HEK293 (cell line): ENCODE measurements around the gene PRSS3.
"Not testable (repeated sequence)": the region's sequence is repeated elsewhere in the genome, so short reads cannot be mapped to it uniquely, and the experiment has no call there.

Experiments
- CTCF ChIA-PET: fragments of 350-600 bp; formaldehyde crosslinking; extraction: SDS; loops from one replicate; lab custom pipeline; 2021; ENCODE audit warnings: antibody characterized with exemption; lab: Yijun Ruan, JAX
- POLR2A ChIA-PET: fragments of 300-600 bp; formaldehyde crosslinking; extraction: SDS; loops from one replicate; lab custom pipeline; 2020; ENCODE audit warnings: antibody characterized with exemption, inconsistent platforms; lab: Yijun Ruan, JAX
- H3K27ac ChIP-seq: fragments of 200-500 bp; sonication (Bioruptor generic); 2 replicates; pipeline ENCODE4 v1.5.1; 2014; ENCODE audit warnings: low read depth, low read length, control low read depth, inconsistent platforms; ENCODE audit errors: extremely low read depth
- H3K36me3 ChIP-seq, 2 experiments: fragments of 200-500 bp in 1 of 2; sonication (Bioruptor generic) in 1 of 2; 1 replicate in 1 of 2; 2 replicates in 1 of 2; pipeline ENCODE4 v1.5.1; 2014 to 2017; ENCODE audit warnings: inconsistent platforms in 2 of 2, low read length in 2 of 2; ENCODE audit not compliant: control insufficient read depth in 2 of 2, insufficient read depth in 1 of 2
- H3K4me1 ChIP-seq: fragments of 200-500 bp; sonication (Bioruptor generic); 2 replicates; pipeline ENCODE4 v1.5.1; 2014; ENCODE audit warnings: mild to moderate bottlenecking, low read length, inconsistent platforms; ENCODE audit not compliant: control insufficient read depth, insufficient read depth
- H3K4me3 ChIP-seq: 2 replicates; pipeline ENCODE4 v1.5.1; 2011; ENCODE audit warnings: low read depth, mild to moderate bottlenecking, control low read depth, low read length, moderate library complexity
- H3K9me3 ChIP-seq: fragments of 200-500 bp; sonication (Bioruptor generic); 2 replicates; pipeline ENCODE4 v1.5.1; 2014; ENCODE audit warnings: low read depth, low read length, inconsistent platforms; ENCODE audit not compliant: control insufficient read depth, insufficient read depth
- EGR2 ChIP-seq: fragments of 450-650 bp; formaldehyde crosslinking; IDR thresholded peaks from 2 replicates; pipeline ENCODE4 v1.5.1; 2016; ENCODE audit warnings: low read depth, missing biosample characterization, missing genetic modification characterization
- MEIS1 ChIP-seq: sonication (generic); formaldehyde crosslinking; IDR thresholded peaks from 2 replicates; pipeline ENCODE4 v1.8.1; 2022; ENCODE audit warnings: missing genetic modification reagents, mild to moderate bottlenecking, borderline replicate concordance
- MYNN ChIP-seq: fragments of 450-650 bp; formaldehyde crosslinking; IDR thresholded peaks from 2 replicates; pipeline ENCODE4 v1.5.1; 2016; ENCODE audit warnings: missing biosample characterization, missing genetic modification characterization, borderline replicate concordance
- SALL2 ChIP-seq: fragments of 450-650 bp; formaldehyde crosslinking; IDR thresholded peaks from 2 replicates; pipeline ENCODE4 v1.5.0; 2017; ENCODE audit warnings: missing biosample characterization, mild to moderate bottlenecking, missing genetic modification characterization, borderline replicate concordance
- ZNF544 ChIP-seq: fragments of 450-650 bp; formaldehyde crosslinking; IDR thresholded peaks from 2 replicates; pipeline ENCODE4 v1.5.0; 2017; ENCODE audit warnings: missing biosample characterization, missing genetic modification characterization
- ZNF677 ChIP-seq: fragments of 450-650 bp; IDR thresholded peaks from 2 replicates; pipeline ENCODE4 v1.5.0; 2018; ENCODE audit warnings: missing biosample characterization, mild to moderate bottlenecking, missing genetic modification characterization, moderate library complexity
- ZSCAN16 ChIP-seq: fragments of 450-650 bp; formaldehyde crosslinking; IDR thresholded peaks from 2 replicates; pipeline ENCODE4 v1.5.1; 2016; ENCODE audit warnings: missing biosample characterization, missing genetic modification characterization
- TF ChIP-seq, protein P1 (sequence below): fragments of 450-650 bp; formaldehyde crosslinking; IDR thresholded peaks from 2 replicates; pipeline ENCODE4 v1.5.1; 2016; ENCODE audit warnings: missing biosample characterization, missing genetic modification characterization
- TF ChIP-seq, protein P2 (sequence below): fragments of 450-650 bp; formaldehyde crosslinking; IDR thresholded peaks from 2 replicates; pipeline ENCODE4 v1.5.1; 2016; ENCODE audit warnings: missing biosample characterization, missing genetic modification characterization
- TF ChIP-seq, protein P3 (sequence below): fragments of 450-650 bp; formaldehyde crosslinking; IDR thresholded peaks from 2 replicates; pipeline ENCODE4 v1.5.1; 2016; ENCODE audit warnings: missing biosample characterization, missing genetic modification characterization
- TF ChIP-seq, protein P4 (sequence below): fragments of 450-650 bp; formaldehyde crosslinking; IDR thresholded peaks from 2 replicates; pipeline ENCODE4 v1.5.1; 2016; ENCODE audit warnings: missing biosample characterization, missing genetic modification characterization

PRSS3 gene

DNA sequence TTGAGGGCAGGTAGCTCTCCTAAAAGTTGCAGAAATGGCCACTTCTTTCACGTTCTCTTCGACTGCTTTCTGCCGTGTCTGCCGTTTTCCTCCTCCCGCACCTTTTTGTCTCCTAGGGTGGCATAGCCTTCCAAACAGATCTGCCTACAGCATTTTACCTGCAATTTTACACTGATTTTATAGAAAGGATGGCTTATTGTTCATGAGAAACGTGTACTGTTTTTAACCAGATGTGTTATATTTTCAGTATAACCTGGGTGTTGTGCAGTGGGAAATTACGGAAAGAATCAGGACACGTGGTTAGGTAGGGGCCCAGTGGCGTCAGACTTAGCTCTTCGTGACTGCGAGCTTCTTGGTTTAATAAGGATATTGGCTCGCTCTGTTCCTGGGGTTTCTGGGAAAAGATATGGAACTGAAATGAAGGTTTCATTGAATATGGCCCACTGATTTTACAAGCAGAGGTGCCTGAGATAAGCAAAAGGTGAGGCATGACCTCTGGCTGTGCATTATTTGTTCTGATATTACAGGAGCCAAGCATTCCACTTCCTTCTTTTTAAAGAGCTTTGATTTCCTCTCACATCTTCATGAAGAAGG, 43.7 kb upstream of the PRSS3 start (continued):
- TF ChIP-seq, protein P1, sequence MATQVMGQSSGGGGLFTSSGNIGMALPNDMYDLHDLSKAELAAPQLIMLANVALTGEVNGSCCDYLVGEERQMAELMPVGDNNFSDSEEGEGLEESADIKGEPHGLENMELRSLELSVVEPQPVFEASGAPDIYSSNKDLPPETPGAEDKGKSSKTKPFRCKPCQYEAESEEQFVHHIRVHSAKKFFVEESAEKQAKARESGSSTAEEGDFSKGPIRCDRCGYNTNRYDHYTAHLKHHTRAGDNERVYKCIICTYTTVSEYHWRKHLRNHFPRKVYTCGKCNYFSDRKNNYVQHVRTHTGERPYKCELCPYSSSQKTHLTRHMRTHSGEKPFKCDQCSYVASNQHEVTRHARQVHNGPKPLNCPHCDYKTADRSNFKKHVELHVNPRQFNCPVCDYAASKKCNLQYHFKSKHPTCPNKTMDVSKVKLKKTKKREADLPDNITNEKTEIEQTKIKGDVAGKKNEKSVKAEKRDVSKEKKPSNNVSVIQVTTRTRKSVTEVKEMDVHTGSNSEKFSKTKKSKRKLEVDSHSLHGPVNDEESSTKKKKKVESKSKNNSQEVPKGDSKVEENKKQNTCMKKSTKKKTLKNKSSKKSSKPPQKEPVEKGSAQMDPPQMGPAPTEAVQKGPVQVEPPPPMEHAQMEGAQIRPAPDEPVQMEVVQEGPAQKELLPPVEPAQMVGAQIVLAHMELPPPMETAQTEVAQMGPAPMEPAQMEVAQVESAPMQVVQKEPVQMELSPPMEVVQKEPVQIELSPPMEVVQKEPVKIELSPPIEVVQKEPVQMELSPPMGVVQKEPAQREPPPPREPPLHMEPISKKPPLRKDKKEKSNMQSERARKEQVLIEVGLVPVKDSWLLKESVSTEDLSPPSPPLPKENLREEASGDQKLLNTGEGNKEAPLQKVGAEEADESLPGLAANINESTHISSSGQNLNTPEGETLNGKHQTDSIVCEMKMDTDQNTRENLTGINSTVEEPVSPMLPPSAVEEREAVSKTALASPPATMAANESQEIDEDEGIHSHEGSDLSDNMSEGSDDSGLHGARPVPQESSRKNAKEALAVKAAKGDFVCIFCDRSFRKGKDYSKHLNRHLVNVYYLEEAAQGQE: no peak
- TF ChIP-seq, protein P2, sequence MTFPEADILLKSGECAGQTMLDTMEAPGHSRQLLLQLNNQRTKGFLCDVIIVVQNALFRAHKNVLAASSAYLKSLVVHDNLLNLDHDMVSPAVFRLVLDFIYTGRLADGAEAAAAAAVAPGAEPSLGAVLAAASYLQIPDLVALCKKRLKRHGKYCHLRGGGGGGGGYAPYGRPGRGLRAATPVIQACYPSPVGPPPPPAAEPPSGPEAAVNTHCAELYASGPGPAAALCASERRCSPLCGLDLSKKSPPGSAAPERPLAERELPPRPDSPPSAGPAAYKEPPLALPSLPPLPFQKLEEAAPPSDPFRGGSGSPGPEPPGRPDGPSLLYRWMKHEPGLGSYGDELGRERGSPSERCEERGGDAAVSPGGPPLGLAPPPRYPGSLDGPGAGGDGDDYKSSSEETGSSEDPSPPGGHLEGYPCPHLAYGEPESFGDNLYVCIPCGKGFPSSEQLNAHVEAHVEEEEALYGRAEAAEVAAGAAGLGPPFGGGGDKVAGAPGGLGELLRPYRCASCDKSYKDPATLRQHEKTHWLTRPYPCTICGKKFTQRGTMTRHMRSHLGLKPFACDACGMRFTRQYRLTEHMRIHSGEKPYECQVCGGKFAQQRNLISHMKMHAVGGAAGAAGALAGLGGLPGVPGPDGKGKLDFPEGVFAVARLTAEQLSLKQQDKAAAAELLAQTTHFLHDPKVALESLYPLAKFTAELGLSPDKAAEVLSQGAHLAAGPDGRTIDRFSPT (tag by site-specific recombination): no peak
- TF ChIP-seq EGR2 (tag by site-specific recombination): no peak
- TF ChIP-seq, protein P3, sequence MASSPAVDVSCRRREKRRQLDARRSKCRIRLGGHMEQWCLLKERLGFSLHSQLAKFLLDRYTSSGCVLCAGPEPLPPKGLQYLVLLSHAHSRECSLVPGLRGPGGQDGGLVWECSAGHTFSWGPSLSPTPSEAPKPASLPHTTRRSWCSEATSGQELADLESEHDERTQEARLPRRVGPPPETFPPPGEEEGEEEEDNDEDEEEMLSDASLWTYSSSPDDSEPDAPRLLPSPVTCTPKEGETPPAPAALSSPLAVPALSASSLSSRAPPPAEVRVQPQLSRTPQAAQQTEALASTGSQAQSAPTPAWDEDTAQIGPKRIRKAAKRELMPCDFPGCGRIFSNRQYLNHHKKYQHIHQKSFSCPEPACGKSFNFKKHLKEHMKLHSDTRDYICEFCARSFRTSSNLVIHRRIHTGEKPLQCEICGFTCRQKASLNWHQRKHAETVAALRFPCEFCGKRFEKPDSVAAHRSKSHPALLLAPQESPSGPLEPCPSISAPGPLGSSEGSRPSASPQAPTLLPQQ (tag by site-specific recombination): no peak
- no peak for TF ChIP-seq MYNN (tag by site-specific recombination)
- TF ChIP-seq ZNF677: no peak
- TF ChIP-seq ZNF544 (tag by site-specific recombination): no peak
- TF ChIP-seq, all 188 proteins: peak for 0

DNA sequence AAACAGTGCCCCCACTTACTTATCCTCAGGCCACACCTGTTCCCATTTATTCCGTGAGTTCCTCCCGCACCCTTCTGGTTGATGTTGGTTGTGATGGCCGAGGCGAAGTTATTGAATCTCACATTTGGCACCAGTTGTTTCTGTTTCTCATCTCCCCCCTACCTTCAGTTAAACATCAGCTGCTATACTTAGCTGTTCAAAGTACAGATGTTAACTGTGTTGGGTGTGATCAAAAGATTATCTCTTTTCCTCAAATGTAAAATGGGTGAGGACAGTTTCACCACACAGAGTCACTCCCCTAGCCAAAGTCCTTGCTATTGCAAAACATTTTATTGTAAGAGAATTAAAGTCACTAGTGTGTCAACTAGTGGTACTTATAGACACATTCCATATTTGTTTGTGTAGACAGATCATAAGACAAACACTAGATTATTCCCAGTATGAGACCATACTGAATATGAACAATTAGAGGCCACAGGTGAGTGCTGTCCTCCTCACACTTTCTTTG, 43.2 kb upstream of the PRSS3 start:
- ChIA-PET POLR2A (no interaction called here), CTCF (interaction anchor here (1.4 kb wide), 1 partner anchor 14 kb away, joined by 9 read pairs; no protein-coding TSS in a partner anchor)
- Histone ChIP-seq H3K4me1 (no peaks in the 10 kb centered on the region), H3K4me3 (no peak overlapping the region), H3K27ac (no peak overlapping the region), H3K9me3 (no peaks in the 10 kb centered on the region), H3K36me3 (no peaks in the 10 kb centered on the region)
- TF ChIP-seq, protein P4, sequence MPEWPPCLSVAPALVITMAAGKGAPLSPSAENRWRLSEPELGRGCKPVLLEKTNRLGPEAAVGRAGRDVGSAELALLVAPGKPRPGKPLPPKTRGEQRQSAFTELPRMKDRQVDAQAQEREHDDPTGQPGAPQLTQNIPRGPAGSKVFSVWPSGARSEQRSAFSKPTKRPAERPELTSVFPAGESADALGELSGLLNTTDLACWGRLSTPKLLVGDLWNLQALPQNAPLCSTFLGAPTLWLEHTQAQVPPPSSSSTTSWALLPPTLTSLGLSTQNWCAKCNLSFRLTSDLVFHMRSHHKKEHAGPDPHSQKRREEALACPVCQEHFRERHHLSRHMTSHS: no peak
- no peak for TF ChIP-seq MEIS1 (CRISPR knock-in tag)
- no peak for TF ChIP-seq ZSCAN16 (tag by site-specific recombination)
- TF ChIP-seq SALL2: no peak

DNA sequence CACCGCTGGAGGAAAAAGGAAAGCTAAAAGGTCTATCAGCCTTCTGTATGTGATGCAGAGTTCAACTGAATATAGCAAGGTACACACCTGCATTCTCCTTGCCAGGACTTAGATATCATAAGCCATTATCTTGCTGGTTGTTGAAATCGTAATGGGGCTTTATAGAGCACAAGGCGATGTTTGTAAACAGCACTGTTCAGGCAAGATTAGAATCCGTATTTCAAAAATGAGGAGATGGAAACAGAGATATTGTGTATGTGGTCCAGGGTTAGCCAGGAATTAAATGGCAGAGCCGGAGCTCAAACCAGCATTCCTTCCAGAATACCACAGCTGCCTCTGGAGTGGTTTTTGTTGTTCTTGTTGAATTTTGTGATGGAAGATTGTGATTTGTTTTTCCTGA, 42.6 kb upstream of the PRSS3 start:
- POLR2A ChIA-PET, H3K4me1 ChIP-seq, H3K27ac ChIP-seq, H3K4me3 ChIP-seq, H3K36me3 ChIP-seq, H3K9me3 ChIP-seq: not testable (repeated sequence)
- CTCF ChIA-PET: interaction anchor here (0.5 to 1.1 kb wide), 3 partner anchors 9 to 103 kb away, joined by 3 to 5 read pairs (median 3); no protein-coding TSS in a partner anchor

DNA sequence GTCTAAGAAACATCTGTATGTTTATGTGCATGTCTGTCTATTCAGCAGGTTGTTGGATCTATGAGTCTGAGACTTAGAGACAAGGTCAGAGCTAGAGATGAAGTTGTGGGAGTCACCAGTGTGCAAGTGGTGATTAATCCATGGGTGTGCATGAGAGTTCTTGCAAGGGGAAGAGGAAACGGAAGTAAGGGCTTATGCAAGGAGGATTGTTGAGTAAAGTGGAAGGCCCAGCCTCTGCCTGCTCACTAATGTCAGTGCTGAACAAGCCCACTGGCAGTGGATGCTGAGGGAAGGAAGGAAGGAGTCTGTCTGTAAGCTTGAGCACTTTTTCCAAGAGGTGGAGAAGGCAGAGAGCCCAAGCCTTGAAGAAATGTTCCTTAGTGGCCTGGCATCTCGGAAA, 35.7 kb upstream of the PRSS3 start:
- H3K4me3 ChIP-seq, H3K36me3 ChIP-seq, H3K27ac ChIP-seq, POLR2A ChIA-PET, H3K9me3 ChIP-seq, H3K4me1 ChIP-seq: not testable (repeated sequence)
- CTCF ChIA-PET: interaction anchor here (0.6 kb wide), 1 partner anchor 226 kb away, joined by 3 read pairs; no protein-coding TSS in a partner anchor
